NCI-H1105 (cell line): ENCODE measurements around the gene SSBP3.
"Not testable (repeated sequence)": the region's sequence is repeated elsewhere in the genome, so short reads cannot be mapped to it uniquely, and the experiment has no call there.

Experiments
- DNase-seq: peaks from one replicate; lab custom pipeline; 2025; lab: John Stamatoyannopoulos, UW

SSBP3 gene

GRCh38 chr1:54391450-54392209 lies 14.6 kb downstream of the SSBP3 start:
- no peak for DNase-seq

DNA sequence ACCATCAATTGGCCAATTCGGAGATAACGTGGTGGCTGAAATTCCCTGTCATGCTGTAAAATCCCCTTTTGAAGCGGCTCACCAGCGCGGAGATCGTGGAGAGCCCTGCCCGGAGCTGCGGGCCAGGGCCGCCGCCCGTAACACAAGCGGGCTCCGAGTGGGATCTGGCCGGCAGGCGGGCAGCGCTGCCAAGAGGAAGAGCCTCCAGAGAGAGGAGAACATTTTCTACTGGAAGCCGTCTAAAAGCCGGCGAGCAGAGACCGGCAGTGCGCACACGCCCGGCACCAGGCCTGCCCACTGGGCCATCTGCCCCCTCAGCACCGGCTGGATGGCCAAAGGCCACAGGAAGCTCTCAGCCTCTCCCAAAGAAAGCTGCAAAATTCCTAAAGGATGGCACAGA lies 15.5 kb downstream of the SSBP3 start:
- no peak for DNase-seq

GRCh38 chr1:54389608-54390007 lies 16.6 kb downstream of the SSBP3 start:
- DNase-seq, result not testable (repeated sequence)

DNA sequence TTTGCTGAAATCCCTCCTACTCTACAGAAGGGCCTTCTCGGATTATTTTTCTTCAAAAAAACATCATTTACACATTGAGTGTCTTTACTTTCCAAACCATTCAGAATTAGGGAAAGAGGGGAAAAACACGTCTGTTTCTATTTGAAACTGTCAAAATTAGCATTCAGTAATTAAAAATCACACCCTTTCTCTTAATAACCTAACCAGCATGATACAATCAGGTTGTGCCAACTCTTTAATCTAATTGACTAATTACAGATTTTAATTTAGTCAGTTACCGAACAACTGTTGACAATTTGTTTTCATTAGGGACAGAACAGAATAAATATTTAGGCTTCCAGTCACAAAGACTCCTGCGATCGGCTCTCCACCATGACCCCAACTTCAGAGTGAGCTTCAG lies 18.8 kb downstream of the SSBP3 start:
- DNase-seq, result no peak

- no peak for DNase-seq
Measured at GRCh38 chr1:54385727-54386022, 20.5 kb downstream of the SSBP3 start.

DNA sequence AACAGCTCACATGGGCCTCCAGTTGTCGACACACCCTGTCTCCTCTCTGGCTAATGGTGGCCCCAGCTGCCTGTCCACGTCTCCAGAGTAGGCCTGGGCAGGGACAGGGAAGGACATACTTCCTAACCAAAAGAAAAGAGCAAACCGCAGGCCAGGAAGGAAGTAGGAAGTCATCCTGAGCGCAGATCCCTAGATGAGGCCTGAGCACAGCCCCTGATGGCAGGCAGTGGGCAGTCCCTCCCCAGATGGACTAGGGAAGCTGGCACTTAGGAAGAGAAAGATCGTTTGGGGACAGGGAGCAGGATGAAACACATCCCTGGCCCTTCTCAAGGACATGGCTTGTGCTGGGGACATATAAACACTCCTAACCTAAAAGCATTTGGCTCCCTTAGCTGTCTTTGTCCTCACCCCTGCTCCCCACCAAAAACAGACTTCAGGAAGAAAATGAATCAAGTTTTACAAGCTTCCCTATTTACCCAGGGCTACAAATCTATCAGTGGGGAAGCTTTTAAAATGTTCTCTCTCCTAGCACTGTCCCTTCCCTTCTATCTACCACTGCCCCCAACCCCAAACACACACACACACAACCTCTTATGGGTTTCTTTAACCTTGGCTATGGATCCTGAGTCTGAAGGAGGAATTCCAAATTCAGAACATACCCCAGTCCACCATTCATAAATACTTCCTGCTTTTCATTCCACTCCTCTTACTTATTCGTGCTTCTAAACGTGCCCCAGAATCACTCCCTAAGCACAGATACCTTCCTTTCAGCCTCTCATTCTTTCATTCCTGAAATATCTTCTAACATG lies 21.1 kb downstream of the SSBP3 start:
- DNase-seq, result no peak

- no peak for DNase-seq
Measured at GRCh38 chr1:54384471-54384870, 21.7 kb downstream of the SSBP3 start.

- DNase-seq, result no peak
Measured at GRCh38 chr1:54381524-54381923, 24.7 kb downstream of the SSBP3 start.

- no peak for DNase-seq
Measured at GRCh38 chr1:54380290-54380882, 25.8 kb downstream of the SSBP3 start.

GRCh38 chr1:54379555-54380289 lies 26.5 kb downstream of the SSBP3 start:
- DNase-seq, result no peak

- DNase-seq, result no peak
Measured at GRCh38 chr1:54378874-54379554, 27.2 kb downstream of the SSBP3 start.

DNA sequence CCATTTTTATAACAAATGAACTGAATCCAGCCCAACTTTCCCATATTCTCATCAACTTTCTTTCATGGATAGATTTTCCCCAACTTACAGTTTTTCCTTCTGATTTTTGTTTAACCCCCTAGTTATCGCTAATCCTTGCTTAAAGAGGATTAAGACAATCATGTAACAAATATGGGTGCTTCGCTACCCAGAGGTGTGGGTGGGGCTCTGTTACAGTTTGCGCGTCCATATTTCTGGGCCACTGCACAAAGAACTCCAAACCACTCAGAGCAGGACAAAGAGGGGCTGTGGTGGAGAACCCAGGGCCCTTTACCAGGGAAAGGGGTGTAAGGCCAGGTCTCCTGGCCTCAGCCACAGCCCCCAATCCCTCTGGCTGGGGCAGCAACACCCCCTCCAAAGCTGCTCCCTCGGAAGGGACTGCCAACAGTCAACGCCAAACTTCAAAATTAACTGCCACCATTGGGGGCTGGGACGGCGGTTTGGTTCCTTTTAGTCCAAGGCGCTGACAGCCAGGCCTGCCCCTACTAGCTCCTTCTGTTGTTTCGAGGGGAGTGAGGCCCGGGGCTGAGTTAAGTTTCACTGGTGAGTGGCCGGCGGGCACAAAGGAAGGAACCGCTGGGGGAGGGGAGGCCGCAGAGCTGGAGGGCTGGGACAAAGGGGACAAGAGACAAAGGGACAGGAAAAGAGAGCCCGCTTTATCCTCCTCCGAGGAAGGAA lies 27.9 kb downstream of the SSBP3 start:
- DNase-seq, result no peak

DNA sequence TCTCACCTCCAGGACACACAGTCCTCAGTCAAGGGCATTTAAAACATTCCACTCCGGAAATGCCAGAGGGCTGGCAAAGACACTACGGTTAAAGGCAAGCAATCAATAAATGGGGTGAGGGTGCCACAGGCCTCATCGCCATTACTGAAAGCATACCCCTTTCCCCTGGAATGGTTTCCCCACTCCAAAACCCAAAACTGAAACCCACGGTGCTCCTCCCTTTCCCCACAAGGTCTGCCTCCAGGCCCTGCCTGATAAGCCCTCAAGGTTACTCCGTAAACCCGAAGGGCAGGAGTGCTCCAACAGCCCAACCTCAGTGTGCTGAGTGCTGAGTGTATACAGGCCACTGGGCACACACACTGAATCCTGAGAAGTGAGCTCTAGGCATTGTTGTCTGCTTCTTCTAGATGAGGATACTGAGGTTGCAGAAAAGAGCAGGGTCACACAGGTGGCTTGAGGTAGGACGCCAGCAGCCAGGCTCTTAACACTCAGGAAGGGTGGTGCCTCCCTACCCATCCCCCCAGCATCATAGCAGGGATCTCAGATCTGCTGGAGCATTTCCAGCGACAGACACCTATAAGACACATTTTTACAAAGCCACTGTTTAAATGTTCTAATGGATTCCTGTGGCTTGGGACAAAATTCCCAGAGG lies 29.0 kb downstream of the SSBP3 start:
- no peak for DNase-seq

- no peak for DNase-seq
Measured at GRCh38 chr1:54376430-54377039, 29.7 kb downstream of the SSBP3 start.

GRCh38 chr1:54375712-54376429 lies 30.3 kb downstream of the SSBP3 start:
- no peak for DNase-seq

DNA sequence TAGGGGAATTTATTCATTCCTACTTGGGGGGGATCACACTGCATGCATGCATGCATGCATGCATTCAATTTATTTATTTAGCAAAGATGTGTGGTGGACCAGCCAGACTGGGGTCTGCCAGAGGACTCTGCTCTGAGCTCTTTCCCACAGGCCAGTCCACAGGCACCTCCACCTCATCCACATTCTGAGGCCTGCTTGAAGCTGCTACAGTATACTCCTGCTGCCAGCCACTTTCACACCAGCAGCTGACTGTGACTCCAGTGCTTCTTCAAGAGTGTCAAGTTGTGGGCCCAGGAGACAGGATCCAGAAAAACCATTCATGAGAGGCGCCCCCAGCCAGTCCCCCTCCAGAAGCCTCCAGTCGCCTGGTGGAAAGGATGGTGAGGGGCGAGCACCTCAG lies 30.9 kb downstream of the SSBP3 start:
- no peak for DNase-seq

DNA sequence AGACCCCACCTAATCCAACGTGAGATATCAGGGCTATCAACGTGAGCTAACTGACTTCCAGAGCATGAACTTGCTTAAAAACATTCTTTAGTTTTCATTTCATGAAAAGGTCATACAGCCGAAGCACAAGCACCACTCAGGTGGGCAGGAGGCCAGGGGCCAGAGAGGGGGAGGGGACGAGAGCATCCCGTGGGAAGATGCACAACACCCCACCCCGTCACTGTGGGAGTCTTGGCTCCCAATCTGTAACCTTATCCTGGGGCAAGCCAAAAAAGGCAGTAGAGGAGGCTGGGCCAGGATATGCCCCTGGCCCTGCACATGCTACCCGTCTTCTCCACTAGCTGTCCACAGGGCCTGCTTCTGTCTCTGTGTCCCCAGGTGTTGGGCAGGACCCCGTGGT lies 31.4 kb downstream of the SSBP3 start:
- DNase-seq, result no peak

GRCh38 chr1:54372978-54373377 lies 33.2 kb downstream of the SSBP3 start:
- DNase-seq, result no peak

- no peak for DNase-seq
Measured at GRCh38 chr1:54371942-54372275, 34.3 kb downstream of the SSBP3 start.
